GM18870 (cell line): ENCODE measurements around the gene HDAC1.
"Not testable (repeated sequence)": the region's sequence is repeated elsewhere in the genome, so short reads cannot be mapped to it uniquely, and the experiment has no call there.

ENCODE experiments used
- ATAC-seq: cut with Tn5 transposase; IDR thresholded peaks from one replicate; pipeline ENCODE4 v1.9.1; 2021; ENCODE audit warnings: moderate library complexity; ENCODE audit not compliant: unreplicated experiment

The HDAC1 gene

DNA sequence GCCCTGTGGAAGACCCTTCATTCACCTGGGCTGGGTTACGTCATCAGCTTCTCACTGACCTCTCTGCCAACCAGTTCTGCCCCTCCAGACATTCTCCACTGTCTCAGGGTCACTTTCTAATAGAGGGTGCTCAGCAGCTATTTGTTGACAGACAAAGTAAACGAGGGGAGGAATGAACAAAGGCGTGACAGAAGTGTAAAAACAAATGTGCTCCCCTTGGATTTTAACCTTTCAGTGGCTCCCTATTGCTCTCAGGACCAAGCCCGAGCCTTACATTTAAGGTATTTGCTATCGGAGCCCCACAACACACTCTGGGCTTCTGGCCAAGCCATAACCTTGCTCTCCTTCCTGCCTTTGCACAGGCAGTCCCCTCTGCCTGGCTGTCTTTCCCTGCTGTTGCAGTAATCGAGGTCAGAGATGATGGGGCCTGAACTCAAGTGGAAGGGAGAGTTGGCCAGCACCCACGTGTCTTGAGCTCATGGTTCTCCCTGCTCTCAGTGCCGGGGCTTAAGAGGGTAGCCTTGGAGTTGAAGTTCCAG lies 53.5 kb downstream of the HDAC1 start:
- no peak for ATAC-seq

GRCh38 chr1:32346532-32347157 lies 54.8 kb downstream of the HDAC1 start:
- no peak for ATAC-seq

DNA sequence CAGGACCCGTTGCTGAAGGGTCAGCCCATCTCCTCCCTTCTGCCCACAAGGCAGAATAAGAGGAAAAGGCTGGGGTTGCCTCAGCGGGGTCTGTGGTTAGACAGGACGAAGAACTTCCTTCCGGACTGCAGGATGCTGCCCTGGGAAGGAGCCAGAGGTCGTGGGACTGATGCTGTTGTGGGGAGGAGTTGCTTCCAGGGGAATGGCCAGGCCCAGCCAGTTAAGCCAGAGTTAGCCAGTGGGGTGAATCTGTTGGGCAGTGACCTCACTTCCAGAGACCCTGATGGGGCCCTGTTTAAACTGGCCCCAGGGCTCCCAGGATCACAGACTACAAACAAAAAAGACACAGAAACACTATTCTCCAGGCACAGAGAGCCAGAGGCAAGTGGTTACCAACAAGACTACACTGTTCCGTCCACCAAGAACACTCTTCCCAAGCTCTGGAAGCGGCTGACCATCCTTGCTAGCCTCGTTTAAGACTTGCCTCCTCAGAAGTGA lies 57.4 kb downstream of the HDAC1 start:
- no peak for ATAC-seq

- ATAC-seq: peak; percentile 21
These were observed 59.0 kb downstream of the HDAC1 start for GRCh38 chr1:32350785-32351398.

GRCh38 chr1:32351399-32352238 lies 59.7 kb downstream of the HDAC1 start:
- ATAC-seq: peak; percentile 39

DNA sequence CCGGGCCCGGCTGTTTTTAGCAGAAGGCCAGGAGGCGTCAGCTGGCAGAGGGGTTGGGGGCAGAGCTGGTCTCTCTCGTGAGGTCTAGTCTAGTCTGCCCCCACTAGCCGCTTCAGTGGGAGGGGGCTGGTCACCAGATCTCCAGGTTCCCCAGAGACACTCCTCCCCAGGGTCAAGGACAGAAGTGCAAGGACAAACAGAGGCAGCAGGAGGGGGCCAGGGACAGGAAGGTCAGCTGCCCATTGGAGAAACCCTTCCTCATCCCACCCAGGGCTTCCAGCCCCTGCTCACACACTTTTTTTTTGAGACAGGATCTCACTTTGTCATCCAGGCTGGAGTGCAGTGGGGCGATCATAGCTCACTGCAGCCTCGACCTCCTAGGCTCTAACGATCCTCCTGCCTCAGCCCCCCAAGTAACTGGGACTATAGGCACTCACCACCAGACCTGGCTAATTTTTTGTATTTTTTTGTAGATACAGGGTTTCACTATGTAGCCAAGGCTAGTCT lies 60.4 kb downstream of the HDAC1 start:
- no peak for ATAC-seq

DNA sequence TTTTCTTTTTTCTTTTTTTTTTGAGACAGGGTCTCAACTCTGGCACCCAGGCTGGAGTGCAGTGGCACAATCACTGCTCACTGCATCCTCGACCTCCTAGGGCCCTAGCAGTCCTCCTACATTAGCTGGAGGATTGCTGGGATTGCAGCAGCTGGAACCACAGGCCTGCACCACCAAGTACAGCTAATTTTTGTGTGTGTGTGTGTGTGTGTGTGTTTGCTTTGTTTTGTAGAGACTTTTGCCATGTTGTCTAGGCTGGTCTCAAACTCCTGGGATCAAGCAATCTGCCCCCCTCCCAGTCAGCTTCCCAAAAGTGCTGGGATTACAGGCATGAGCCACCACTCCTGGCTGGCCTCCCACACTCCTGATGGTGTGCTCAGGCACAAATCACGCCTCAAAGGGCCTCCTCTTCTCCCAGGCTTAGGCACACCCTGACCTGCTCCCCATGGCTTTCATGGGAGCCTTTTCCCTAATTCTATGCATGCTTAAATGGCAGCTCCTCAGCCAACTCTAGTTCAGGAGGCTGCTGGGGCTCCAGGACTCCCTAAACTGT lies 61.0 kb downstream of the HDAC1 start:
- ATAC-seq: no peak

DNA sequence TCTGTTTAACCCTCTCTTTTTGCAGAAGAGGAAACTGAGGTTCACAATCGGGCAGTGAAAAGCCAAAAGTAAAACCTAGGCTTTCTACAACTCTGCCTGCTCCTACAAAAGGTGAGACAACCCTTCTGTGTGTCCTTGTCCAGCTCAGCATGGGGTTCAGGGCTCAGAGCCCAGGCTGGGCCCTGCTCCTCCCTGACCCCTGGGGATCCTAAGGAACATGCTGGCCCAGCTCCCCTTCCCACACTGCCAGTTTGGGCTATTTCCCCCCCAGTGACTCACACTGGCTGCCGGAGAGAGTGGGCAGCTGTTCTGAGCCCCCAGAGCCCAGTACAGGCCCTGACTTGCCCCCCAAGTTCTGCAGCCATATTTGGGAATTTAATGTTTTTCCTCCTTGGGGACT lies 61.5 kb downstream of the HDAC1 start:
- ATAC-seq: no peak

GRCh38 chr1:32353886-32354570 lies 62.1 kb downstream of the HDAC1 start:
- no peak for ATAC-seq

DNA sequence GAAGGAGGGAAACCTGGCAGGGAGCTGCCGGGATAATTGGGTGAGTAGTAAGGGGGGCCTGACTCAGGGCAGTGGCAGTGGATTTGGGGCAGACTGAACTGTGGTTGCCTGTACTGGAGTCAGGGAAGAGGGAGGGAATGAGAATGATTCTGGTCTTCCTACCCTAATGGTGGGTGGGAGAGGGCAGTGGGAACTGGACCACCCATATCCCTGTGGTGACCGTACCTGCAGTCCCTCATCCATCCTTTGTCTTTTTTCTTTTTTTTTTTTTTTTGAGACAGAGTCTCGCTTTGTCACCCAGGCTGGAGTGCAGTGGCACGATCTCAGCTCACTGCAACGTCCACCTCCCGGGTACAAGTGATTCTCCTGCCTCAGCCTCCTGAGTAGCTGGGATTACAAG lies 63.9 kb downstream of the HDAC1 start:
- not testable (repeated sequence) for ATAC-seq

DNA sequence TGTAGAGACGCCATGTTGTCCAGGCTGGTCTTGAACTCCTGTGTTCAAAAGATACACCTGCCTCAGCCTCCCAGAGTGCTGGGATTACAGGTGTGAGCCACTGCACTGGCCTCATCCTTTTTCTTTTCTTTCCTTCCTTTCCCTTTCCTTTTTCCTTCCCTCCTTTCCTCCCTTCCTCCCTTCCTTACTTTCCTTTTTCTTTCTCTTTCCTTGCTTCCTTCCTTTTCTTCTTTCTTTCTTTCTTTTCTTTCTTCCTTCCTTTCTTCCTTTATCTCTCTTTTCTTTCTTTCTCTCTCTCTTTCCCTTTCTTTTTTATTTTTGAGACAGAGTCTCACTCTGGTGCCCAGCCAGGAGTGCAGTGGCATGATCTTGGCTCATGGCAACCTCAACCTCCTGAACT lies 64.6 kb downstream of the HDAC1 start:
- ATAC-seq: no peak

- no peak for ATAC-seq
These were observed 65.7 kb downstream of the HDAC1 start for GRCh38 chr1:32357614-32358013.

GRCh38 chr1:32358435-32358834 lies 66.6 kb downstream of the HDAC1 start:
- no peak for ATAC-seq

GRCh38 chr1:32361308-32361673 lies 69.4 kb downstream of the HDAC1 start:
- ATAC-seq: no peak

- ATAC-seq: no peak
These were observed 70.0 kb downstream of the HDAC1 start for GRCh38 chr1:32361674-32362473.

DNA sequence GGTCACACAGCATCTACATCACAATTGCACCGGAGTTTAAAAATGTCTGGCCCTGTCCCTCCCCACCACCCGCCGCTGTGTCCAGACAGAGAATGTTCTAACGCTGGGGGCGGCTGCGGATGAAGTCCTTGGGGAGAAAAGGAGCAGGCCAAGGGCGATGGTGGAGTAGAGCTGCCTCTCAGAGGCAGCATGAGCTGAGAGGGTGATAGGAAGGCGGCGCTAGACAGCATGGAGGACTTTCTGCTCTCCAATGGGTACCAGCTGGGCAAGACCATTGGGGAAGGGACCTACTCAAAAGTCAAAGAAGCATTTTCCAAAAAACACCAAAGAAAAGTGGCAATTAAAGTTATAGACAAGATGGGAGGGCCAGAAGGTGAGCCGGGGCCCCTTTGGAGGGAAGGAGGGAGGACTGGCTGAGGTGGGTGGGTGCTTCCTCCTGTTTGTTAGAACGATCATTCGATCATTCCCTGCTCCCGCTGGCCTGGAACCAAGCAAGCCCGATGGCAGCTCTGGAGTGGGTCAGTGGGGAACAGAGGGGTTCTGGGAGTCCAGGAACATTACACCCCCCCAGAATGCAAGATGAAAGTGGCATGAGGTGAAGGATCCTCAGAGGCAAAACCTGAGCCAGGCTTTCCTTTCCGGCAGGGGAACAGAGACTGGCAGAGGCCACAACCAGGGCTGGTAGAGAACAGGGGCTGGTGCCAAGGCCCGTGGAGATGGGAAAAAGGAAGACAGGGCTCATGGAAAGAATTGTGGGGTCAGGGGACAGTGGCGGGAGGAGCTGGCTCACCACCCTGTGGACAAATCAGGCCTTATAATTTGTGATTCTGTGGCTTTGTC lies 70.8 kb downstream of the HDAC1 start, which contains the start of the genes FAM229A and TSSK3:
Gene FAM229A (minus strand): TSS at position 12 of the 840 bp plus-strand sequence. CDS start 394 bp downstream, outside the sequence.
Gene TSSK3 (plus strand): TSS at position 66 of the 840 bp plus-strand sequence. CDS start 163 bp downstream, at position 229.
- ATAC-seq: no peak

DNA sequence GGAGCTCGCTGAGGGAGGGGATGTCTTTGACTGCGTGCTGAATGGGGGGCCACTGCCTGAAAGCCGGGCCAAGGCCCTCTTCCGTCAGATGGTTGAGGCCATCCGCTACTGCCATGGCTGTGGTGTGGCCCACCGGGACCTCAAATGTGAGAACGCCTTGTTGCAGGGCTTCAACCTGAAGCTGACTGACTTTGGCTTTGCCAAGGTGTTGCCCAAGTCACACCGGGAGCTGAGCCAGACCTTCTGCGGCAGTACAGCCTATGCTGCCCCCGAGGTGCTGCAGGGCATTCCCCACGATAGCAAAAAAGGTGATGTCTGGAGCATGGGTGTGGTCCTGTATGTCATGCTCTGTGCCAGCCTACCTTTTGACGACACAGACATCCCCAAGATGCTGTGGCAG lies 71.8 kb downstream of the HDAC1 start:
- ATAC-seq: no peak

DNA sequence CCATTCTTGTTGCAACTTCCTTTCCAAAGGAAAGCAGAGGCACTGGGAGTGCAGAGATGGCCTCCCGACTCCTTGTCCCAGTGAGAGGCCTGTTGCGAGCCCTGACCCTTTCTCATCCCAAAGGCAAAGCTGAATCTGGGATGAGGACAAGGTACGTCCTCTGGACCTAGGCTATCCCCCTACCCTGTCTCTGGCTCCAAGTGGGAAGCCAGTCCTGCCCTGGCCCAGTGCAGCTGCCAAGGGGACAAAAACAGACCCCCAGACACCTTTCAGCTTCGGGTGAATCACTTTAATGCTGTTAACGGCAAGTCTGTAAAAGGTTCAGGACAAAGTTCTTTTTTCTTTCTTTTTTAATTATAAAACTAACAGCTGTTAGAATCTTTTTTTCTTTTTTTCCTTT lies 73.0 kb downstream of the HDAC1 start:
- ATAC-seq: no peak

- no peak for ATAC-seq
These were observed 73.6 kb downstream of the HDAC1 start for GRCh38 chr1:32365445-32365844.
